Stimulated activated effector memory CD8-positive, alpha-beta T cell treated with anti-CD3 and anti-CD28 coated beads, Interleukin-12 subunit alpha, Interleukin-12 subunit beta, amount 100 ng/mL, for 72 hours (primary cell): ENCODE data around the gene APLF.
A peak's percentile ranks its signal among the peaks of the same experiment; 100 is the strongest.
"Not testable (repeated sequence)": the region's sequence is repeated elsewhere in the genome, so short reads cannot be mapped to it uniquely, and the experiment has no call there.

Source experiments
- ATAC-seq: fragments of 150-1000 bp; cut with Tn5 transposase; 2 replicates; pipeline ENCODE4 v1.10.0; 2021
- DNase-seq, 2 donors: peaks; one replicate each; pipeline ENCODE4 v3.0.0; 2021 to 2022; ENCODE audit warnings: low spot score in 2 of 2
- H3K27ac Mint-ChIP-seq: one replicate; pipeline ENCODE4 v1.8.0; 2022; ENCODE audit warnings: mild to moderate bottlenecking, mixed read lengths
- H3K36me3 Mint-ChIP-seq: one replicate; pipeline ENCODE4 v1.8.0; 2022; ENCODE audit warnings: mild to moderate bottlenecking, mixed read lengths
- H3K4me1 Mint-ChIP-seq: one replicate; pipeline ENCODE4 v1.8.0; 2022; ENCODE audit warnings: mixed read lengths
- H3K4me3 Mint-ChIP-seq: one replicate; pipeline ENCODE4 v1.8.0; 2022; ENCODE audit warnings: mild to moderate bottlenecking, mixed read lengths
- H3K9me3 Mint-ChIP-seq: one replicate; pipeline ENCODE4 v1.8.0; 2022; ENCODE audit warnings: mixed read lengths

APLF gene

GRCh38 chr2:68526943-68527342 lies 59.6 kb downstream of the APLF start:
- H3K9me3 Mint-ChIP-seq = not testable (repeated sequence)

GRCh38 chr2:68527343-68528081 lies 60.1 kb downstream of the APLF start:
- not testable (repeated sequence) for H3K36me3 Mint-ChIP-seq, H3K4me1 Mint-ChIP-seq, DNase-seq, H3K9me3 Mint-ChIP-seq, H3K27ac Mint-ChIP-seq, H3K4me3 Mint-ChIP-seq, ATAC-seq

More at GRCh38 chr2:68526943-68527342, 59.6 kb downstream of the APLF start:
- not testable (repeated sequence) for ATAC-seq, H3K36me3 Mint-ChIP-seq, DNase-seq, H3K4me1 Mint-ChIP-seq, H3K27ac Mint-ChIP-seq, H3K4me3 Mint-ChIP-seq

DNA sequence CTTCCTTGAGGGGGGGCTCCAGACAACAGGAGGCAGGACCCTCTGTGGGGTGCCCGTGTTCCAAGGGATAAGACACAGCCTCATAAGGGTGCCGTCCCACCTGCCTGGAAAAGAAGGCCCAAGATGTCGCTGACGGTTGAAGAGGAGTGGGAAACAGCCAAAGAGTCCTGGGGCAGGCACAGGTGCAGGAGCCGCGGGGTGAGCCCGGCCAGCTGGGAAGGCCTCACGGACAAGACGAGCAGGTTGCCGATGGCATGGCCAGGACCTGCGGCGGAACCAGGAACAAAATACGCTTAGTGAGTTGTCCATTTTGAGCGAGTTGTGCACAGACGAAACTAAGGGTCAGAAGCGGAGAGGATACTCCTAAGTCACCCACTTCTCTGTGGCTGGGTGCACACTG lies 61.8 kb downstream of the APLF start:
- H3K4me1 Mint-ChIP-seq, ATAC-seq, H3K36me3 Mint-ChIP-seq, DNase-seq, H3K4me3 Mint-ChIP-seq, H3K9me3 Mint-ChIP-seq, H3K27ac Mint-ChIP-seq: not testable (repeated sequence)

GRCh38 chr2:68529651-68530050 lies 62.3 kb downstream of the APLF start:
- not testable (repeated sequence) for H3K27ac Mint-ChIP-seq, DNase-seq, ATAC-seq, H3K4me1 Mint-ChIP-seq, H3K4me3 Mint-ChIP-seq, H3K9me3 Mint-ChIP-seq, H3K36me3 Mint-ChIP-seq

GRCh38 chr2:68536000-68536399 lies 68.6 kb downstream of the APLF start:
- DNase-seq (no peak), ATAC-seq (no peak)
- Mint-ChIP-seq H3K4me3 (no peak overlapping the region), H3K27ac (no peak overlapping the region), H3K4me1 (no peaks in the 10 kb centered on the region), H3K9me3 (no peaks in the 10 kb centered on the region), H3K36me3 (no peaks in the 10 kb centered on the region)

GRCh38 chr2:68537011-68537410 lies 69.6 kb downstream of the APLF start:
- Mint-ChIP-seq H3K4me3 (no peak overlapping the region), H3K9me3 (no peaks in the 10 kb centered on the region), H3K36me3 (no peaks in the 10 kb centered on the region), H3K4me1 (no peaks in the 10 kb centered on the region), H3K27ac (no peak overlapping the region)
- no peak for ATAC-seq
- no peak for DNase-seq

- DNase-seq (no peak), ATAC-seq (peak; percentile 42)
- no peak overlapping the region for H3K4me3 Mint-ChIP-seq
- H3K4me1 Mint-ChIP-seq = no peaks in the 10 kb centered on the region
- H3K9me3 Mint-ChIP-seq = no peaks in the 10 kb centered on the region
- H3K27ac Mint-ChIP-seq = no peak overlapping the region
- no peaks in the 10 kb centered on the region for H3K36me3 Mint-ChIP-seq
Observed at GRCh38 chr2:68537809-68538208, 70.4 kb downstream of the APLF start.

DNA sequence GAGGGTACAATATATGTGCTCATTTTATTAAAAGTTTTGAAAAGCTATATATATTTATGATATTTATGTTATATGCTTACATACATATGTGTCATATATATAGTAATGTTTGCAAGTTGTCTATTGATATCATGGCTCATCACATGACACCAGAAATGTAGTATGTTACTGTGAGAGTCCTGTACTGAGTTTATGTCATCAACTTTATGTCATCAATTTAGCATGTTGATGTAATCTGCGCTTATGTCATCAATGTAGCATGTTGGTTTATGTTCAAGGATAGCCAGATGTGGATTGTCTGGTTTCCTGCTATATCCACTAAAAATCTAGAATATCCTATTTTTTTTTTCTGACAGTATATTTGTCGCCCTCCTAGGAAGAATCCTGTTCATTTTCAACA lies 77.4 kb downstream of the APLF start:
- Mint-ChIP-seq H3K4me3 (no peak overlapping the region), H3K4me1 (no peaks in the 10 kb centered on the region), H3K9me3 (no peaks in the 10 kb centered on the region), H3K36me3 (no peaks in the 10 kb centered on the region), H3K27ac (no peak overlapping the region)
- no peak for DNase-seq
- no peak for ATAC-seq

GRCh38 chr2:68548396-68548795 lies 81.0 kb downstream of the APLF start:
- ATAC-seq = no peak
- no peaks in the 10 kb centered on the region for H3K36me3 Mint-ChIP-seq
- no peak for DNase-seq
- H3K4me1 Mint-ChIP-seq = no peaks in the 10 kb centered on the region
- H3K9me3 Mint-ChIP-seq = no peaks in the 10 kb centered on the region
- H3K4me3 Mint-ChIP-seq = no peak overlapping the region
- no peak overlapping the region for H3K27ac Mint-ChIP-seq

DNA sequence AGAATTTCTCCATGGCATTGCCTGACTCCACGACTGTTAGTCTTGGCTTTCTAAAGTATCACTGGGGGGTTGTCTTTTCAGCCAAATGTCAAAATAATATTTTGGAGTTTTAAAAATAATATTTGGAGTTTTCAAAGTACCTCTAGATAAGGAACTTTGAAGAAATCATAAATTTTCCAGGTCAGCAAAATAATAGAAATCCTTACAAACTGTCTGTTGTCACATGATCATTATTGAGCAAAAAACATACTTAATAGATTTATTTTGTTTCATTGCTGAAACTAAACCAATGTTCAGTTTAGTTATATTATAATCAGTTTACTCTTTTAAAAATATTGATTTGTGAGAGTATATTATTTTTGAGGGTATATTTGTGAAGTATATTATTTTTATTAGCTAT lies 85.7 kb downstream of the APLF start:
- Mint-ChIP-seq H3K36me3 (no peaks in the 10 kb centered on the region), H3K4me1 (no peaks in the 10 kb centered on the region), H3K4me3 (no peak overlapping the region), H3K9me3 (no peaks in the 10 kb centered on the region), H3K27ac (no peak overlapping the region)
- ATAC-seq (no peak), DNase-seq (no peak)

- ATAC-seq, H3K4me1 Mint-ChIP-seq, H3K4me3 Mint-ChIP-seq, H3K36me3 Mint-ChIP-seq, H3K9me3 Mint-ChIP-seq, DNase-seq, H3K27ac Mint-ChIP-seq: not testable (repeated sequence)
Observed at GRCh38 chr2:68555425-68556206, 88.2 kb downstream of the APLF start.

DNA sequence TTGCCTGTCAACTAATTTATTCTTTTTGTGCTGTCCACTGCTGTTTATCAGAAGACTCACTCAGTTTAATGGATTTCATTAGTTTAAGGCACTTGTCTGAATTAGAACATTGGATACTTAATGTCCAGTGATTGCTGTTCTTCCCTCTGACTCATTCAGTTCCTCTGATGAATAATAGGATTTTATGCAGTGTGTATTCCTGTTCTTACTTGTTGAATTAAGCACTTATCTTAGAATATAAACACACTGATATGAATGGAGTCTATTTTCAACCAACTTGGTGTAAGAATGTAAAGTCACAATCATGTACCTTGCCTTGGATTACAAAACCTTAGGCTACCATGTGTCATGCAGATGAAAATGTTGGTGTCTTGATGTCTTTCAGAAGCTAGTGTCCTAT lies 89.0 kb downstream of the APLF start:
- no peak overlapping the region for H3K4me3 Mint-ChIP-seq
- ATAC-seq = no peak
- no peak overlapping the region for H3K27ac Mint-ChIP-seq
- no peaks in the 10 kb centered on the region for H3K9me3 Mint-ChIP-seq
- H3K4me1 Mint-ChIP-seq = peaks cover 10% of the 10 kb centered on the region
- DNase-seq = no peak
- no peaks in the 10 kb centered on the region for H3K36me3 Mint-ChIP-seq

- no peak for DNase-seq
- H3K4me3 Mint-ChIP-seq = no peak overlapping the region
- no peaks in the 10 kb centered on the region for H3K9me3 Mint-ChIP-seq
- peaks cover 10% of the 10 kb centered on the region for H3K4me1 Mint-ChIP-seq
- no peak for ATAC-seq
- no peaks in the 10 kb centered on the region for H3K36me3 Mint-ChIP-seq
- H3K27ac Mint-ChIP-seq = no peak overlapping the region
Observed at GRCh38 chr2:68558576-68558975, 91.2 kb downstream of the APLF start.

GRCh38 chr2:68559692-68560091 lies 92.3 kb downstream of the APLF start:
- no peak for ATAC-seq
- peaks cover 10% of the 10 kb centered on the region for H3K4me1 Mint-ChIP-seq
- no peaks in the 10 kb centered on the region for H3K9me3 Mint-ChIP-seq
- H3K4me3 Mint-ChIP-seq = no peak overlapping the region
- no peak for DNase-seq
- no peak overlapping the region for H3K27ac Mint-ChIP-seq
- H3K36me3 Mint-ChIP-seq = no peaks in the 10 kb centered on the region

- no peak for ATAC-seq
- Mint-ChIP-seq H3K9me3 (no peaks in the 10 kb centered on the region), H3K4me1 (peaks cover 10% of the 10 kb centered on the region), H3K4me3 (no peak overlapping the region), H3K36me3 (no peaks in the 10 kb centered on the region), H3K27ac (no peak overlapping the region)
- no peak for DNase-seq
Observed at GRCh38 chr2:68560545-68560944, 93.2 kb downstream of the APLF start.

DNA sequence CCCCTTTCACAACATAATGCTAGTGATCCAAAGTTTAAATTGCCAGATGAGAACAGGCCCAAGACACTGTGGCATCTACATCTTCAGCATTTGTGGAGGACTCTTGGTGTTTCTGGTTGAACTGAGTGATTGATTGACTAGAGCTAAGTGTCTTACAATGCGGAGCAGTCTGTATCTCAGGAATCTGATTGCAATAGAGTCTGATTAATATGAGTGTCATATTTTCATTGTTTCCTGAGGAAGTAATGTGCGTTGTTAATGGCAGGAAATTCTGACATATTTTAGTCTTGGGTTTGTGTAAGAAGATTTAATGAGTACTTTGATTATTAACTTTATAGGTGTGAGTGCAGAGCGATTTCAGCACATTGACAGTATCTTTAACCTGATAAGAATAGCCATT lies 94.0 kb downstream of the APLF start:
- ATAC-seq (no peak), DNase-seq (no peak)
- Mint-ChIP-seq H3K4me1 (peaks cover 10% of the 10 kb centered on the region), H3K36me3 (no peaks in the 10 kb centered on the region), H3K27ac (no peak overlapping the region), H3K4me3 (no peak overlapping the region), H3K9me3 (no peaks in the 10 kb centered on the region)
